Ascending aorta (tissue), 2 donors: ENCODE results near the gene ZNF691. TPM values are rescaled to one million over a fixed set of nuclear protein-coding genes. Genes with fewer than 3 reads are reported as not detected.
"Not testable (repeated sequence)": the region's sequence is repeated elsewhere in the genome, so short reads cannot be mapped to it uniquely, and the experiment has no call there.

ENCODE experiments used
- DNase-seq, 2 donors: peaks; one replicate each; pipeline ENCODE4 v3.0.0-alpha.2; 2019; ENCODE audit warnings: low spot score in 2 of 2
- H3K27ac ChIP-seq, 2 donors: fragments of 200-600 bp; sonication (generic); one replicate each; pipeline ENCODE4 v1.5.1; 2016 to 2017; ENCODE audit warnings: mild to moderate bottlenecking in 1 of 2
- H3K27me3 ChIP-seq: fragments of 200-600 bp; sonication (generic); one replicate; pipeline ENCODE4 v1.5.1; 2017
- H3K36me3 ChIP-seq, 2 donors: fragments of 200-600 bp; sonication (generic); one replicate each; pipeline ENCODE4 v1.5.1; 2016
- H3K4me1 ChIP-seq, 2 donors: fragments of 200-600 bp; sonication (generic); one replicate each; pipeline ENCODE4 v1.5.1; 2016 to 2017; ENCODE audit warnings: mild to moderate bottlenecking in 1 of 2
- H3K4me3 ChIP-seq, 2 donors: fragments of 200-600 bp; sonication (generic); one replicate each; pipeline ENCODE4 v1.5.1; 2016 to 2017; ENCODE audit warnings: mild to moderate bottlenecking in 1 of 2
- H3K9me3 ChIP-seq, 2 donors: fragments of 200-600 bp; sonication (generic); one replicate each; pipeline ENCODE4 v1.5.1; 2016
- intact Hi-C: fragments of 100-400 bp; cut with DNase I; formaldehyde crosslinking; loops from one replicate; pipeline ENCODE4 v1.15.1; 2023
- total RNA-seq: library from RNA; depleted of rRNA; stranded (reverse); fragments of >200 nt; gene quantifications from one replicate; pipeline ENCODE4 v1.1.0, GENCODE V29; 2016
- TF ChIP-seq, protein P1 (sequence below), 3 experiments: fragments of 200-600 bp in 2 of 3; fragments of 450-650 bp in 1 of 3; sonication (generic) in 2 of 3; IDR thresholded peaks; one replicate each; pipeline ENCODE4 v1.5.1; 2016 to 2019; ENCODE audit warnings: antibody characterized with exemption in 3 of 3, mild to moderate bottlenecking in 1 of 3, moderate library complexity in 1 of 3

Gene ZNF691
- total RNA-seq, 1 donor from 2014 or later: 14.7 TPM

DNA sequence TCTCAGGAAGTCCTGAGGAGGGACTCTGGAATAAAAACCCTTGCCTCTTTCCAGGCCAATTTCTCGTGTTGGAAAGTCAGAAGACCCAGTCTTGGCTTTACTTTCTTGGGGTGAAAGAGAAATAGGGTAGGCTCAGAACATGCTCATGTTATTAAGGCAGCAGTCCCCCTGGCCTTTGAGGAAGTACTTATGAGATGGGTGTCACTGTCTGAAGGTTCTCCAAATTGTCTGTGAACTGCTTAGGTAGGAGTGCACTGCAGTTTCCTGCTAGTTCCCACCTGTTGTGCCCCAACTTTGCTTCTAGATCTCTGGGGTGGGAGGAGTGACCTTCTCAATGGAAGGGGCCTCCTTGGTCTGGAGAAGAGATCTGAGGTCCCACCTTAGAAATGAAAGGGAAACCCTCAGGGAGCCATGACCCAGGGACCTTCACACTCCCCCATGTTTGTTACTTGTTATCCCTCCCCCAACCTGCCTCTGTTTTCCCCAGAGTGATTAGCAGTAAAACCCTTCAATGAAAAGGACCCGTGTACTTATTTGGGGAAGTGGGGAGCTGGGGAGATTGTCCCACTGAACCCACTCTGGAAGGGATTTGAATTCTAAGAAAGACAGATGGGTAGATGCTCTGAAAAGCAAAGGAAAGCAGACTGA, 5.7 kb downstream of the ZNF691 start:
- peaks cover 0 to 8% of the 10 kb centered on the region in 2 donors for H3K9me3 ChIP-seq
- H3K36me3 ChIP-seq: peaks cover 10 to 31% of the 10 kb centered on the region in 2 donors
- no peak overlapping the region for H3K27ac ChIP-seq
- peaks cover 0 to 8% of the 10 kb centered on the region in 2 donors for H3K4me1 ChIP-seq
- H3K27me3 ChIP-seq: no peaks in the 10 kb centered on the region
- no peak overlapping the region for H3K4me3 ChIP-seq
- intact Hi-C loops: no loop called here
- no peak for DNase-seq
- TF ChIP-seq, protein P1, sequence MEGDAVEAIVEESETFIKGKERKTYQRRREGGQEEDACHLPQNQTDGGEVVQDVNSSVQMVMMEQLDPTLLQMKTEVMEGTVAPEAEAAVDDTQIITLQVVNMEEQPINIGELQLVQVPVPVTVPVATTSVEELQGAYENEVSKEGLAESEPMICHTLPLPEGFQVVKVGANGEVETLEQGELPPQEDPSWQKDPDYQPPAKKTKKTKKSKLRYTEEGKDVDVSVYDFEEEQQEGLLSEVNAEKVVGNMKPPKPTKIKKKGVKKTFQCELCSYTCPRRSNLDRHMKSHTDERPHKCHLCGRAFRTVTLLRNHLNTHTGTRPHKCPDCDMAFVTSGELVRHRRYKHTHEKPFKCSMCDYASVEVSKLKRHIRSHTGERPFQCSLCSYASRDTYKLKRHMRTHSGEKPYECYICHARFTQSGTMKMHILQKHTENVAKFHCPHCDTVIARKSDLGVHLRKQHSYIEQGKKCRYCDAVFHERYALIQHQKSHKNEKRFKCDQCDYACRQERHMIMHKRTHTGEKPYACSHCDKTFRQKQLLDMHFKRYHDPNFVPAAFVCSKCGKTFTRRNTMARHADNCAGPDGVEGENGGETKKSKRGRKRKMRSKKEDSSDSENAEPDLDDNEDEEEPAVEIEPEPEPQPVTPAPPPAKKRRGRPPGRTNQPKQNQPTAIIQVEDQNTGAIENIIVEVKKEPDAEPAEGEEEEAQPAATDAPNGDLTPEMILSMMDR (IDR thresholded peaks at IDR 0.05): no peak

DNA sequence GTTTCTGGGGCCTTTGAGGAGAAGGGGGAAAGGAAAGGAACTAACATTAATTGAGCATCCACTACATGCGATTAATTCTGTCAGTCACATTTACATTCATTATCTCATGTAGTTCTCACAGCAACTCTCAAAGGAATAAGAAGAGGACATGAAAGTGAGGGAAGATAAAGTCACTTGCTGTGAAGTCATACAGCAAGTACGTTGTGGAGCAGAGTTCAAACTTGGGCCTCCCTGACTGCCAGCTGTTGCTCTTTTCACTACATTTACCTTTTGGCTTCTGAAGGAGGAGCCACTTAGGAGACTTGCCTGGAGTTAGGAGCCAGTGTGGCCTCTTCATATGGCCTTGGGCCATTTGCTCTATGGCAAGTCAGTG, 6.2 kb downstream of the ZNF691 start:
- Histone ChIP-seq H3K4me3 (no peak overlapping the region), H3K4me1 (peaks cover 0 to 3% of the 10 kb centered on the region in 2 donors), H3K27ac (no peak overlapping the region), H3K36me3 (peaks cover 10 to 31% of the 10 kb centered on the region in 2 donors), H3K9me3 (peaks cover 0 to 8% of the 10 kb centered on the region in 2 donors), H3K27me3 (no peaks in the 10 kb centered on the region)
- intact Hi-C loops: no loop called here
- no peak for DNase-seq
- TF ChIP-seq, protein P1 (IDR thresholded peaks at IDR 0.05): no peak

DNA sequence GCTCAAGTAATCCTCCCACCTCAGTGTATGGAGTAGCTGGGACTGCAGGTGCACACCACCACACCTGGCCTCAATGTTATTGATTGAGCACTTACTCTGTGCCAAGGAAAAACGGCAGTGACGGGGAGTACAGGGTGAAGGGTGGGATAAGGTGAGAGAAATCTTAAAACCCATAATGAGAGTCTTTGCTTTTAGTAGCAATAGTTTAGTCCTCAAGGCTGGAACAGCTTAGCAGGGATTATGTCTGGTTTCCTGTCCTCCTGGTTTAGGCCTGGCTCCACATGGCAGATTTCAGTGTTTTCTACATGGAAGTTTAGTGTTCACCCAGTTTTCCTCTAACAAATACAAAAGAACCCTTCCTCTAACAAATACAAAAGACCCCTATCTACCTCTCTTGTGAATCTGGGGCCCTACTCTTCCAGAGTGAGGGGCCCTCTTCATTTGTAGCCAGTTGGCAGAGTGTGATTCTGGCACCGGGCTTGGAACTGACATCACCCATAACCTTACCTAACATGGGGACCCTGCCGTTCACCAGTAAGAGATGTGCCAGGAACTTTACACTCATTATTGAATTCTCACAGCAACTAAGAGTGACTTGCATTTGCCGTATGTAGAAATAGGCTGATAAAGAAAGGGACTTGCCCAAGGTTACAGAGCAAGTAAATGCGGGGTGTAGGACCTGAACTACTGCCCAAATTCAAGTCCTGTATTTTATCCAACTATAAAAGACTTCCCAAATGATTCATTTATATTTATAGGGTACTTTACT, 6.9 kb downstream of the ZNF691 start:
- Histone ChIP-seq H3K9me3 (peaks cover 0 to 8% of the 10 kb centered on the region in 2 donors), H3K27me3 (no peaks in the 10 kb centered on the region), H3K4me3 (no peak overlapping the region), H3K27ac (no peak overlapping the region), H3K4me1 (no peaks in the 10 kb centered on the region), H3K36me3 (peaks cover 10 to 31% of the 10 kb centered on the region in 2 donors)
- DNase-seq: no peak
- TF ChIP-seq, protein P1 (IDR thresholded peaks at IDR 0.05): no peak
- intact Hi-C loops: no loop called here

DNA sequence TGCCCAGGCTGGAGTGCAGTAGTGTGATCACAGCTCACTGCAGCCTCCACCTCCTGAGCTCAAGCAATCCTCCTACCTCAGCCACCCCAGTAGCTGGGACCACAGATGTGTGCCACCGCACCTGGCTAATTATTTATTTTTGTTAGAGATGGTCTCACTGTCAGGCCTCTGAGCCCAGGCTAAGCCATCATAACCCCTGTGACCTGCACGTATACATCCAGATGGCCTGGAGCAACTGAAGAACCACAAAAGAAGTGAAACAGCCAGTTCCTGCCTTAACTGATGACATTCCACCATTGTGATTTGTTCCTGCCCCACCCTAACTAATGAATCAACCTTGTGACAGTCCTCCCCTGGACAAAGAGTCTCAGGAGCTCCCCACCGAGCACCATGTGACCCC, 10.1 kb downstream of the ZNF691 start:
- DNase-seq, H3K9me3 ChIP-seq, H3K4me1 ChIP-seq, H3K36me3 ChIP-seq, H3K27me3 ChIP-seq, intact Hi-C loops, H3K27ac ChIP-seq, H3K4me3 ChIP-seq: not testable (repeated sequence)

DNA sequence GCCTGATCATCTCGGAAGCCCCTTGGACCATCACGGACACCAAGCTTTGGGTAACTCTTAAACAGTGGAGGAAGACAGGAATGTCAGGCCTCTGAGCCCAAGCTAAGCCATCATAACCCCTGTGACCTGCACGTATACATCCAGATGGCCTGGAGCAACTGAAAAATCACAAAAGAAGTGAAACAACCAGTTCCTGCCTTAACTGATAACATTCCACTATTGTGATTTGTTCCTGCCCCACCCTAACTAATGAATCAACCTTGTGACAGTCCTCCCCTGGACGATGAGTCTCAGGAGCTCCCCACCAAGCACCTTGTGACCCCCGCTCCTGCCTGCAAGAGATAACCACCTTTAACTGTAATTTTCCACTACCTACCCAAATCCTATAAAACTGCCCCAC, 13.0 kb downstream of the ZNF691 start:
- H3K9me3 ChIP-seq, H3K27me3 ChIP-seq, H3K4me1 ChIP-seq, H3K27ac ChIP-seq, DNase-seq, H3K36me3 ChIP-seq, H3K4me3 ChIP-seq, intact Hi-C loops: not testable (repeated sequence)

DNA sequence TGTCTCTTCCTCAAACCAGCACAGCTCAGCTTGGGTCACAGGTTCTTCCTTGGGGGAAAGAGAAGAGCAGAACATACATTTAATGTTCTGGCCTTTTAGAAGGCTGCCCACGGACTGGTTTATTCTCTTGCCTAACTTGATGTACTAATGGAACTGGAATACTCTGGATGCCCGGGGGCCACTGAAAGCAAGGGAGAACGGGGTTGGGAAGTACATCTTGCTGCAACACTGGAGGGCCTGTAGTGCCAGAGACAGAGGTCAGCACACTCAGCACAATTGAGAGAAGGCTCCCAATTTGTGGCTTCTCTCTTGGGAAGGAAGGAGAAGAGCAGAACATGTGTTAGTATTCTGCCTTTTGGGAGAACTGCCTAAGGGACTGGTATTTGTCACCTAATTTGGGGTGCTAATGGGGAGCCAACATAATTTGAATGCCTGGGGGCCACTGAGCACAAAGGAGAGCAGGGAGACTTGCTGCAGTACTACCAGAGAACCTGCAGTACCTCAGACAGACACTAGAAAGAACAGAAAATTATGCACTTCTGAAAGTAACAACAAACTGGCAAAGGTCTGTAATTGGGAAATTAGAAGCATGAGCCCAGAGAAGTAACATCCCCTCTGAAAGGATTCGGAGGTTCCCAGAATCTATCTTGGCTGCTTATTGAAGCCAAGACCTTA, 14.1 kb downstream of the ZNF691 start:
- TF ChIP-seq, protein P1 (IDR thresholded peaks at IDR 0.05): no peak
- H3K27me3 ChIP-seq: no peaks in the 10 kb centered on the region
- no peaks in the 10 kb centered on the region for H3K4me1 ChIP-seq
- no peaks in the 10 kb centered on the region for H3K36me3 ChIP-seq
- no peak overlapping the region for H3K4me3 ChIP-seq
- intact Hi-C loops: no loop called here
- H3K9me3 ChIP-seq: peaks cover 0 to 5% of the 10 kb centered on the region in 2 donors
- H3K27ac ChIP-seq: no peak overlapping the region
- no peak for DNase-seq
